Heart right ventricle (tissue), 16 donors: Measurements from ENCODE around the gene SCOC. TPM values are rescaled to one million over a fixed set of nuclear protein-coding genes. Genes with fewer than 3 reads are reported as not detected.

Experiments used
- ATAC-seq, 8 donors: fragments of 200-7000 bp; cut with Tn5 transposase; one replicate each; pipeline ENCODE4 v1.9.1; 2020; ENCODE audit warnings: mild to moderate bottlenecking in 8 of 8, moderate library complexity in 8 of 8, moderate number of reproducible peaks in 1 of 8
- DNase-seq, 2 donors: peaks; one replicate each; pipeline ENCODE4 v3.0.0-alpha.2; 2020
- H3K27ac ChIP-seq, 10 donors: fragments of 200-600 bp; sonication (generic) in 2 of 10; one replicate each; pipeline versions ENCODE4 v1.5.0 to v1.8.0; 2020 to 2022; ENCODE audit warnings: mild to moderate bottlenecking in 3 of 10
- H3K27me3 ChIP-seq, 7 donors: fragments of 200-600 bp; one replicate each; pipeline ENCODE4 v1.8.0; 2021 to 2022; ENCODE audit warnings: mild to moderate bottlenecking in 2 of 7
- H3K36me3 ChIP-seq, 9 donors: fragments of 200-600 bp; sonication (generic) in 1 of 9; one replicate each; pipeline versions ENCODE4 v1.5.0 to v1.8.0; 2020 to 2022; ENCODE audit warnings: mild to moderate bottlenecking in 2 of 9
- H3K4me1 ChIP-seq, 9 donors: fragments of 200-600 bp; sonication (generic) in 1 of 9; one replicate each; pipeline versions ENCODE4 v1.5.0 to v1.8.0; 2020 to 2022; ENCODE audit warnings: mild to moderate bottlenecking in 4 of 9
- H3K4me3 ChIP-seq, 10 donors: fragments of 200-600 bp; sonication (generic) in 2 of 10; one replicate each; pipeline versions ENCODE4 v1.5.0 to v1.8.0; 2020 to 2022; ENCODE audit warnings: mild to moderate bottlenecking in 7 of 10, moderate library complexity in 2 of 10
- H3K9me3 ChIP-seq, 11 donors: fragments of 200-600 bp in 10 of 11; sonication (generic) in 2 of 11; one replicate each; pipeline versions ENCODE4 v1.5.0 to v1.8.0; 2013 to 2022; ENCODE audit warnings: mild to moderate bottlenecking in 2 of 11, control low read depth in 1 of 11, moderate library complexity in 1 of 11
- WGBS, 2 donors: extraction: QIAGEN DNeasy Blood & Tissue Kit; methylation state at CpG; one replicate each; pipeline ENCODE4 v1.1.7; 2013; ENCODE audit warnings: inconsistent platforms in 1 of 2; 5-methylcytosine and 5-hydroxymethylcytosine counted together
- intact Hi-C, 10 donors: fragments of 100-400 bp; cut with DNase I; formaldehyde crosslinking; loops; one replicate each; pipeline versions ENCODE4 v1.11.1 to v1.14.2; 2022
- long read RNA-seq, 3 donors: library from polyadenylated mRNA; unstranded; transcript quantifications; one replicate each; pipeline ENCODE4 v2.0.0, GENCODE V29; 2020 to 2021
- polyA plus RNA-seq, 2 donors: library from polyadenylated mRNA; stranded (reverse); fragments of 200-250 nt; gene quantifications; one replicate each; pipeline ENCODE4 v1.2.3, GENCODE V29; 2013
- total RNA-seq, 10 donors: library from RNA; stranded (reverse); fragmentation: NEBNext Ultra II Directional in 3 of 10; extraction: Animal tissue kit (Norgen Biotek cat#: 25700) in 3 of 10; gene quantifications; one replicate each; pipeline versions ENCODE4 v1.2.1 to v1.2.4, GENCODE V29; 2021 to 2023
- TF ChIP-seq, protein P1 (sequence below), 9 donors: fragments of 200-600 bp; sonication (generic) in 2 of 9; IDR thresholded peaks; one replicate each; pipeline versions ENCODE4 v1.5.0 to v1.8.0; 2021 to 2022; ENCODE audit warnings: antibody characterized with exemption in 9 of 9, mild to moderate bottlenecking in 5 of 9, moderate library complexity in 1 of 9
- donor health status: Arrhythmogenic right ventricular cardiomyopathy.
- donor health status: ischemic (EF 13 %, LVEDD 7.1; RV severe dilation, severe dysfunction).
- donor health status: healthy with polysubstance abuse.
- donor health status: DM: no; HTN: yes; CAD: no.
- donor health status: DM: no; HTN: no; CAD: no.
- donor health status: ischemic (EF 25% LVEDD 6.9; RV normal size, moderate dysfunction).
- donor health status: ischemic (EF 25% LVEDD 5.7; RV mildly dilated, moderate dysfunction).
- donor health status: healthy.
- donor health status: DM: yes; HTN: yes; CAD: no.
- donor health status: Ischemic cardiomyopathy.
- donor health status: ischemic (EF 35%, LVEDD 5.7; RV mildly dilated, moderate dysfunction).
- donor health status: nonischemic (EF 11% LVEDD 7.7; RV severe dilation, severe dysfunction).
- donor health status: DM: yes; HTN: yes; CAD: no.
- donor health status: PGD.
- donor health status: ischemic (EF 29% LVEDD 5.4; RV normal size, mild dysfunction).
- donor health status: nonischemic (EF 23%, LVEDD 6.1; RV moderate dilation, normal function).

Gene SCOC
- total RNA-seq = 10 to 100 TPM; 61.8 to 76.8 (median 67.0) TPM
- polyA plus RNA-seq = 10 to 100 TPM; 41.0 to 55.8 TPM
- long read RNA-seq, donor 1, transcript SCOC-211 (4 exons, 1,959 nt) = major isoform, 100 of 113 reads
- long read RNA-seq, donor 1, partial matches to known transcripts = 2 of 113 reads
- long read RNA-seq, donor 1, other reads (novel, unspliced or antisense) = 8 of 113 reads
- long read RNA-seq, donor 2, transcript SCOC-211 (4 exons, 1,959 nt) = major isoform, 123 of 133 reads
- long read RNA-seq, donor 2, transcript SCOC-207 (3 exons, 1,838 nt) = minor isoform, 5 of 133 reads
- long read RNA-seq, donor 2, partial matches to known transcripts = 3 of 133 reads
- long read RNA-seq, donor 2, other reads (novel, unspliced or antisense) = 2 of 133 reads
- long read RNA-seq, donor 3, transcript SCOC-211 (4 exons, 1,959 nt) = major isoform, 358 of 399 reads
- long read RNA-seq, donor 3, transcript SCOC-207 (3 exons, 1,838 nt) = minor isoform, 12 of 399 reads
- long read RNA-seq, donor 3, partial matches to known transcripts = 17 of 399 reads
- long read RNA-seq, donor 3, other reads (novel, unspliced or antisense) = 12 of 399 reads

DNA sequence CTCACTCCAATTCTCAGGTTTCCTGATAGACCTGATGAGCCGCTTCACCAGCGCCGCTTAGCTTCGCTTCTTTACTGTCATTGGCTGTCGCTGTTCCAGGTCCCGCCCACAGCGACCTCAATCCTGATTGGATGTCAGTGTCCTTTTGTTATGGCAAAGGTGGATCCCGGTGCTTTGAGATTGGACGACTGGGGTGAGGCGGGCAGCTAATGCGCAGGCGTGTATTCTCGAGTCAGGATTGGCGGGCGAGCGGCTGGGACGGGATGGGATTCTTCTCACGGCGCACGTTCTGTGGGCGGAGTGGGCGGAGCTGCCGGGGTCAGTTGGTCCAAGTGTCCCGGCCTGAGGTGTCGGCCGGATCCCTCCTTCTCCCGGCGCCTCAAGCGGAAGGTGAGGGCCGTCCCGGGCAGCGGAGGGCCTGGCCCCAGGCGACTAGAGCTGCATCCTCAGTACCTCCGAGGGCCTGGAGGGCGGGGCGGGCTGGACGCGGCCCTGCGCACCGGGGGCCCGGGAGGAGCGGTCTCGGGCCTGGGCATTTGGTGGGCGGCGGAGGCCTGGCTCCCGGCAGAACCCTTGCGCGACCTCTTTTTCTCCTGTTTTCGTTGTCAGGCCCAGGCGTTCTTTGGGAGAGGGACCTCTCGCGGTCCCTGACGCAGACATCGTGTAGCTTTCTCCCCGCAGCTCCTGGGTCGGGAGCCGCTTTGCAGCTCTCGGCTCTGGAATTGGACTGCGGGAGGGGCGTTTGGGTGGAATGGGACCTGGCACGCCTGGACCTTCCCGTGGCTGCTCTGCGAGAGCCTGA is at the start of gene SCOC:
TSS of gene SCOC (plus strand) at position 319 of the 802 bp plus-strand sequence. CDS start 5,525 bp downstream, outside the sequence.
- peak; percentile 98 to 99 for DNase-seq
- Histone ChIP-seq H3K9me3 (no peaks in the 10 kb centered on the region), H3K36me3 (no peaks in the 10 kb centered on the region), H3K27me3 (no peaks in the 10 kb centered on the region), H3K4me1 (peaks cover 0 to 53% (median 42%) of the 10 kb centered on the region in 9 donors), H3K27ac (peak within 1 kb of the TSS; percentile 84 to 97 (median 94)), H3K4me3 (peak within 1 kb of the TSS; percentile 72 to 96 (median 85))
- TF ChIP-seq, protein P1, sequence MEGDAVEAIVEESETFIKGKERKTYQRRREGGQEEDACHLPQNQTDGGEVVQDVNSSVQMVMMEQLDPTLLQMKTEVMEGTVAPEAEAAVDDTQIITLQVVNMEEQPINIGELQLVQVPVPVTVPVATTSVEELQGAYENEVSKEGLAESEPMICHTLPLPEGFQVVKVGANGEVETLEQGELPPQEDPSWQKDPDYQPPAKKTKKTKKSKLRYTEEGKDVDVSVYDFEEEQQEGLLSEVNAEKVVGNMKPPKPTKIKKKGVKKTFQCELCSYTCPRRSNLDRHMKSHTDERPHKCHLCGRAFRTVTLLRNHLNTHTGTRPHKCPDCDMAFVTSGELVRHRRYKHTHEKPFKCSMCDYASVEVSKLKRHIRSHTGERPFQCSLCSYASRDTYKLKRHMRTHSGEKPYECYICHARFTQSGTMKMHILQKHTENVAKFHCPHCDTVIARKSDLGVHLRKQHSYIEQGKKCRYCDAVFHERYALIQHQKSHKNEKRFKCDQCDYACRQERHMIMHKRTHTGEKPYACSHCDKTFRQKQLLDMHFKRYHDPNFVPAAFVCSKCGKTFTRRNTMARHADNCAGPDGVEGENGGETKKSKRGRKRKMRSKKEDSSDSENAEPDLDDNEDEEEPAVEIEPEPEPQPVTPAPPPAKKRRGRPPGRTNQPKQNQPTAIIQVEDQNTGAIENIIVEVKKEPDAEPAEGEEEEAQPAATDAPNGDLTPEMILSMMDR (IDR thresholded peaks at IDR 0.05) = no peak
- intact Hi-C loops = loop anchor here in 6 of 10 donors (5.0 to 10.0 kb wide), 5 partner anchors 54 to 384 kb away; partner anchors contain the start of genes ELMOD2 (in 3 of the 6), TBC1D9 (in 2 of the 6) and CLGN (in 1 of the 6)
- peak; percentile 98 to 100 (median 99) for ATAC-seq
- WGBS, 2 donors = 0% methylated on average over 60 to 63 of the region's 63 CpGs

DNA sequence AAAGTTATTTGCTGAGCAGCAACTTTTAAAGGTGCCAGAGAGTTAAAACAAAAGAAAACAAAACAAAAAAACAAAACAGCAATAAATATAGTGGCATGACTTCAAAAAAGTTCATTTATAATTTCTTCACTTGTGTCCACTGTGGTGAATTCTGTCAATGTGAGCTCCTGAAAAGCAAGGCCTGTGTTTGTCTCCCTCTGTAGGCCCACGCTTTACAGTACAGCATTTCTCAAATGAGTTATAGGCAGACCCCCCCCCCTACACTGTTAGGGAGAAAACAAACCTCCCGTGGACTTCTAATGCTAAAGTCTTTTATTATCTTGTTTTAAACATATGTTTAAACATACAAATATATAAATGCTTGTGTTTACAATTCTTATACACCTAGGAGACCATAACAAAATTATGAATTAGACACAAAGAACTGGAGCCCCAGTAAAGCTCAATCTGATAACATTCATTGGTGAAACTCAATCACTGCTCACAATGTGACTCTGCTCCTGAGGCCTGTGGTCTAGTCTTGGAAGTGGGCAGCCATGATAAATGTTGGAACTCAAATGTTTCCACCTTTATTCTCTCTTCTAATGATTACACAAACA is 47.0 kb upstream of the SCOC start:
- H3K36me3 ChIP-seq = no peaks in the 10 kb centered on the region
- intact Hi-C loops = loop anchor here in 9 of 10 donors (2.0 to 10.0 kb wide), 10 partner anchors 69 to 602 kb away; partner anchors contain the start of gene MAML3 (in 1 of the 9)
- H3K27ac ChIP-seq = no peak overlapping the region
- H3K9me3 ChIP-seq = peaks cover 0 to 8% (median 0%) of the 10 kb centered on the region in 11 donors
- ATAC-seq (peak in 5 of 8 donors; percentile 67 to 85 (median 70)), DNase-seq (peak in 1 of 2 donors; percentile 28)
- peaks cover 0 to 9% (median 0%) of the 10 kb centered on the region in 9 donors for H3K4me1 ChIP-seq
- 45 to 55% methylated on average over 2 of the region's 2 CpGs for WGBS, 2 donors
- H3K4me3 ChIP-seq = no peak overlapping the region
- TF ChIP-seq, protein P1 (IDR thresholded peaks at IDR 0.05) = peak; percentile 36 to 81 (median 68)
- H3K27me3 ChIP-seq = no peaks in the 10 kb centered on the region

DNA sequence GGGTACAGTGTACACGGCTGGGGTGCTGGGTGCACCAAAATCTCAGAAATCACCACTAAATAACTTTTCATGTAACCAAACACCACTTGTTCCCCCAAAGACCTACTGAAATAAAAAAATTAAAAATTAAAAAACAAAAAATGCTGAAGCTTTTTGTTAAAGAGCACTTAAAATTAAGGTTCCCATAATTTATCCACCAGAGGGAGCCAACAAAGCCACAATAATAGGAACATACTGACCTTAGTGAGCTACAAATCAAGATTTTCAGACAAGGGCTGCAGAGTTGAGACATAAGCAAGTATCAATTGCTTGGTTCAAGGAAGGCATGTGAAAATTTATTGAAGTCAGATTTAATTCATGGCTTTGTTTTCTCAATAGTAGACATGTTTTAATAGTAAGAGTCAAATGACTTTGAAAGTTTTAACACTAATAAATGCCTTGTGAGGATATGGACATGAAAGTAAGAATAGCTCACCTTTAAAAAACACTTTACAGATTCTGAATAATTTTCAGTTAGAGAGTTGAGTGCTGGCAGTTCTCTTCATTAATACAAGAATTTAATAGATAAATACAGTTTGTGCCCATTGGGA is 43.0 kb upstream of the SCOC start:
- TF ChIP-seq, protein P1 (IDR thresholded peaks at IDR 0.05) = peak in 8 of 9 donors; percentile 12 to 67 (median 54)
- DNase-seq = no peak
- no peak for ATAC-seq
- Histone ChIP-seq H3K27me3 (no peaks in the 10 kb centered on the region), H3K4me1 (peaks cover 0 to 11% (median 0%) of the 10 kb centered on the region in 9 donors), H3K27ac (no peak overlapping the region), H3K9me3 (no peaks in the 10 kb centered on the region), H3K36me3 (no peaks in the 10 kb centered on the region), H3K4me3 (no peak overlapping the region)
- 87 to 89% methylated on average over 1 of the region's 1 CpG for WGBS, 2 donors
- intact Hi-C loops = loop anchor here in 1 of 10 donors (5.0 kb wide), 1 partner anchor 318 kb away; no protein-coding TSS in a partner anchor
